ENCODE results near the gene LSAMP.

The LSAMP gene

GRCh38 chr3:116445311-116445841 is at the start of gene LSAMP:
Gene LSAMP, minus strand, starts transcription at chr3:116445487.
- Histone ChIP-seq H3K4me3 (ENCODE audit: low read length) (no peak within 1 kb of the TSS), H3K27ac (ENCODE audit: low read length) (no peak within 1 kb of the TSS), H3K9ac (ENCODE audit: low read length) (no peak within 1 kb of the TSS), H3K79me2 (ENCODE audit: low read length) (no peaks in the 10 kb centered on the region), H3K36me3 (replicated peaks; ENCODE audit: low read depth, low read length) (no peaks in the 10 kb centered on the region), H3K9me3 (ENCODE audit: insufficient read depth, low read length) (no peaks in the 10 kb centered on the region), H2AFZ (ENCODE audit: low read depth, low read length) (no peak within 1 kb of the TSS), H3K4me2 (ENCODE audit: low read length) (no peak within 1 kb of the TSS), H3K27me3 (ENCODE audit: low read depth, low read length) (peaks cover 7% of the 10 kb centered on the region; the same call in 1 of the 2 replicates), H4K20me1 (ENCODE audit: insufficient read depth, low read length) (no peaks in the 10 kb centered on the region), H3K4me1 (ENCODE audit: low read length) (no peaks in the 10 kb centered on the region)
- TF ChIP-seq CTCF (IDR thresholded peaks at IDR 0.05; ENCODE audit: low read depth, low read length), result no peak
- no peak for TF ChIP-seq EZH2phosphoT487 (IDR thresholded peaks at IDR 0.05; ENCODE audit: low read depth)

GRCh38 chr3:116492379-116492778 is 47.1 kb upstream of the LSAMP start:
- H3K27me3 ChIP-seq (ENCODE audit: low read depth, low read length), result no peaks in the 10 kb centered on the region
- no peak overlapping the region for H3K27ac ChIP-seq (ENCODE audit: low read length)
- H3K4me2 ChIP-seq (ENCODE audit: low read length), result no peak overlapping the region
- no peak overlapping the region for H3K4me3 ChIP-seq (ENCODE audit: low read length)
- no peaks in the 10 kb centered on the region for H3K36me3 ChIP-seq (replicated peaks; ENCODE audit: low read depth, low read length)
- no peaks in the 10 kb centered on the region for H3K79me2 ChIP-seq (ENCODE audit: low read length)
- H3K9ac ChIP-seq (ENCODE audit: low read length), result no peak overlapping the region
- H4K20me1 ChIP-seq (ENCODE audit: insufficient read depth, low read length), result no peaks in the 10 kb centered on the region
- H3K4me1 ChIP-seq (ENCODE audit: low read length), result no peaks in the 10 kb centered on the region
- TF ChIP-seq CTCF (IDR thresholded peaks at IDR 0.05; ENCODE audit: low read depth, low read length) (no peak), EZH2phosphoT487 (IDR thresholded peaks at IDR 0.05; ENCODE audit: low read depth) (no peak)
- H3K9me3 ChIP-seq (ENCODE audit: insufficient read depth, low read length), result no peaks in the 10 kb centered on the region
- no peak overlapping the region for H2AFZ ChIP-seq (ENCODE audit: low read depth, low read length)

- Histone ChIP-seq H2AFZ (ENCODE audit: low read depth, low read length) (no peak overlapping the region), H4K20me1 (ENCODE audit: insufficient read depth, low read length) (no peaks in the 10 kb centered on the region), H3K36me3 (replicated peaks; ENCODE audit: low read depth, low read length) (no peaks in the 10 kb centered on the region), H3K4me3 (ENCODE audit: low read length) (no peak overlapping the region), H3K9ac (ENCODE audit: low read length) (no peak overlapping the region), H3K79me2 (ENCODE audit: low read length) (no peaks in the 10 kb centered on the region), H3K4me2 (ENCODE audit: low read length) (no peak overlapping the region), H3K4me1 (ENCODE audit: low read length) (no peaks in the 10 kb centered on the region), H3K9me3 (ENCODE audit: insufficient read depth, low read length) (no peaks in the 10 kb centered on the region), H3K27me3 (ENCODE audit: low read depth, low read length) (no peaks in the 10 kb centered on the region), H3K27ac (ENCODE audit: low read length) (no peak overlapping the region)
- TF ChIP-seq CTCF (IDR thresholded peaks at IDR 0.05; ENCODE audit: low read depth, low read length) (no peak), EZH2phosphoT487 (IDR thresholded peaks at IDR 0.05; ENCODE audit: low read depth) (no peak)
These were observed 37.8 kb upstream of the LSAMP start for GRCh38 chr3:116483135-116483534.

GRCh38 chr3:116476691-116477090 is 31.4 kb upstream of the LSAMP start:
- no peak overlapping the region for H3K9ac ChIP-seq (ENCODE audit: low read length)
- no peaks in the 10 kb centered on the region for H3K27me3 ChIP-seq (ENCODE audit: low read depth, low read length)
- H3K27ac ChIP-seq (ENCODE audit: low read length), result no peak overlapping the region
- no peak for TF ChIP-seq EZH2phosphoT487 (IDR thresholded peaks at IDR 0.05; ENCODE audit: low read depth)
- TF ChIP-seq CTCF (IDR thresholded peaks at IDR 0.05; ENCODE audit: low read depth, low read length), result no peak
- no peak overlapping the region for H3K4me2 ChIP-seq (ENCODE audit: low read length)
- no peaks in the 10 kb centered on the region for H4K20me1 ChIP-seq (ENCODE audit: insufficient read depth, low read length)
- no peaks in the 10 kb centered on the region for H3K9me3 ChIP-seq (ENCODE audit: insufficient read depth, low read length)
- no peaks in the 10 kb centered on the region for H3K4me1 ChIP-seq (ENCODE audit: low read length)
- no peak overlapping the region for H3K4me3 ChIP-seq (ENCODE audit: low read length)
- no peaks in the 10 kb centered on the region for H3K36me3 ChIP-seq (replicated peaks; ENCODE audit: low read depth, low read length)
- H3K79me2 ChIP-seq (ENCODE audit: low read length), result no peaks in the 10 kb centered on the region
- no peak overlapping the region for H2AFZ ChIP-seq (ENCODE audit: low read depth, low read length)
